ENCODE measurements around the gene SCARF2.

GRCh38 chr22:20427945-20428417 is 9.6 kb downstream of the SCARF2 start:
- TF ChIP-seq EZH2 (IDR thresholded peaks at IDR 0.05; ENCODE audit: borderline replicate concordance, insufficient read depth, low read length, poor library complexity, severe bottlenecking): no peak
- TF ChIP-seq CTCF (IDR thresholded peaks at IDR 0.05; ENCODE audit: poor library complexity, severe bottlenecking): no peak
- no peak for TF ChIP-seq POLR2AphosphoS5 (IDR thresholded peaks at IDR 0.05)
- TF ChIP-seq MXI1 (conservative IDR thresholded peaks at IDR 0.05; ENCODE audit: poor library complexity, severe bottlenecking): no peak
- TF ChIP-seq EP300 (conservative IDR thresholded peaks at IDR 0.05; ENCODE audit: poor library complexity, severe bottlenecking): no peak
- TF ChIP-seq TAF1 (IDR thresholded peaks at IDR 0.05; ENCODE audit: low read depth): no peak
- TF ChIP-seq RAD21 (conservative IDR thresholded peaks at IDR 0.05): no peak
- TF ChIP-seq REST (IDR thresholded peaks at IDR 0.05; ENCODE audit: borderline replicate concordance): no peak
- TF ChIP-seq SMC3 (conservative IDR thresholded peaks at IDR 0.05; ENCODE audit: poor library complexity): no peak

All from neural cell (in vitro differentiated cells).